NCI-H2107 treated with DMSO at 0.1 percent for 48 hours (cell line): ENCODE results near the gene COA1.
"Not testable (repeated sequence)": the region's sequence is repeated elsewhere in the genome, so short reads cannot be mapped to it uniquely, and the experiment has no call there.

Source experiments
- DNase-seq: peaks from one replicate; lab custom pipeline; 2025; ENCODE audit not compliant: unreplicated experiment; lab: John Stamatoyannopoulos, UW

COA1 gene

GRCh38 chr7:43636093-43636492 is 93.2 kb downstream of the COA1 start:
- no peak for DNase-seq

- DNase-seq, result no peak
Measured at GRCh38 chr7:43634384-43634783, 94.9 kb downstream of the COA1 start.

GRCh38 chr7:43632746-43633145 is 96.6 kb downstream of the COA1 start:
- DNase-seq, result no peak

- no peak for DNase-seq
Measured at GRCh38 chr7:43631559-43631958, 97.8 kb downstream of the COA1 start.

- no peak for DNase-seq
Measured at GRCh38 chr7:43630482-43630881, 98.8 kb downstream of the COA1 start.

- no peak for DNase-seq
Measured at GRCh38 chr7:43629857-43630256, 99.5 kb downstream of the COA1 start.

- no peak for DNase-seq
Measured at GRCh38 chr7:43628431-43628830, 100.9 kb downstream of the COA1 start.

- not testable (repeated sequence) for DNase-seq
Measured at GRCh38 chr7:43627798-43628197, 101.5 kb downstream of the COA1 start.

- DNase-seq, result no peak
Measured at GRCh38 chr7:43626695-43627094, 102.6 kb downstream of the COA1 start.

- no peak for DNase-seq
Measured at GRCh38 chr7:43625980-43626379, 103.3 kb downstream of the COA1 start.

GRCh38 chr7:43625453-43625852 is 103.9 kb downstream of the COA1 start:
- no peak for DNase-seq

- no peak for DNase-seq
Measured at GRCh38 chr7:43624156-43624555, 105.2 kb downstream of the COA1 start.

- DNase-seq, result no peak
Measured at GRCh38 chr7:43621729-43622448, 107.4 kb downstream of the COA1 start.

GRCh38 chr7:43619213-43620012 is 109.9 kb downstream of the COA1 start:
- no peak for DNase-seq

- DNase-seq, result no peak
Measured at GRCh38 chr7:43618073-43618472, 111.2 kb downstream of the COA1 start.

GRCh38 chr7:43616977-43617376 is 112.3 kb downstream of the COA1 start:
- DNase-seq, result no peak

- DNase-seq, result no peak
Measured at GRCh38 chr7:43615558-43616145, 113.7 kb downstream of the COA1 start.

- DNase-seq, result no peak
Measured at GRCh38 chr7:43612599-43613589, 116.4 kb downstream of the COA1 start.

GRCh38 chr7:43612128-43612527 is 117.2 kb downstream of the COA1 start:
- no peak for DNase-seq

GRCh38 chr7:43609097-43609496 is 120.2 kb downstream of the COA1 start:
- no peak for DNase-seq

- no peak for DNase-seq
Measured at GRCh38 chr7:43604251-43604650, 125.1 kb downstream of the COA1 start.
